HG03565 (cell line): ENCODE data around the gene ARL10.

Source experiments
- ATAC-seq: cut with Tn5 transposase; IDR thresholded peaks from one replicate; pipeline ENCODE4 v1.9.1; 2021; ENCODE audit warnings: mild to moderate bottlenecking, moderate library complexity; ENCODE audit not compliant: unreplicated experiment

Gene ARL10

GRCh38 chr5:176365351-176366231, at the start of gene ARL10:
ARL10 (plus strand) TSS chr5:176365487; CDS start chr5:176365564, 77 bp downstream.
- ATAC-seq: no peak

GRCh38 chr5:176317534-176318374, 47.5 kb upstream of the ARL10 start:
- no peak for ATAC-seq

GRCh38 chr5:176319827-176320554, 45.3 kb upstream of the ARL10 start:
- no peak for ATAC-seq

GRCh38 chr5:176320577-176320976, 44.7 kb upstream of the ARL10 start:
- ATAC-seq: no peak

- ATAC-seq: no peak
Measured at GRCh38 chr5:176334031-176334770, 31.1 kb upstream of the ARL10 start.

GRCh38 chr5:176337913-176338312, 27.4 kb upstream of the ARL10 start:
- ATAC-seq: no peak

GRCh38 chr5:176339304-176339703, 26.0 kb upstream of the ARL10 start:
- no peak for ATAC-seq

- ATAC-seq: no peak
Measured at GRCh38 chr5:176341325-176342157, 23.7 kb upstream of the ARL10 start.

GRCh38 chr5:176342158-176342483, 23.2 kb upstream of the ARL10 start:
- no peak for ATAC-seq

GRCh38 chr5:176342766-176343458, 22.4 kb upstream of the ARL10 start:
- no peak for ATAC-seq

- ATAC-seq: no peak
Measured at GRCh38 chr5:176350416-176350815, 14.9 kb upstream of the ARL10 start.

- no peak for ATAC-seq
Measured at GRCh38 chr5:176352116-176352878, 13.0 kb upstream of the ARL10 start.

- no peak for ATAC-seq
Measured at GRCh38 chr5:176353533-176353932, 11.8 kb upstream of the ARL10 start.

- ATAC-seq: no peak
Measured at GRCh38 chr5:176355400-176356178, 9.7 kb upstream of the ARL10 start.

GRCh38 chr5:176356179-176356566, 9.1 kb upstream of the ARL10 start:
- ATAC-seq: no peak

- no peak for ATAC-seq
Measured at GRCh38 chr5:176359658-176360057, 5.6 kb upstream of the ARL10 start.

GRCh38 chr5:176360894-176361436, 4.3 kb upstream of the ARL10 start:
- ATAC-seq: no peak
